LoVo (cell line): Measurements from ENCODE around the gene DNASE1L2.
A peak's percentile ranks its signal among the peaks of the same experiment; 100 is the strongest.

Source experiments
- DNase-seq: peaks from one replicate; pipeline ENCODE4 v3.0.0-alpha.2; 2016; ENCODE audit warnings: low spot score

The DNASE1L2 gene

DNA sequence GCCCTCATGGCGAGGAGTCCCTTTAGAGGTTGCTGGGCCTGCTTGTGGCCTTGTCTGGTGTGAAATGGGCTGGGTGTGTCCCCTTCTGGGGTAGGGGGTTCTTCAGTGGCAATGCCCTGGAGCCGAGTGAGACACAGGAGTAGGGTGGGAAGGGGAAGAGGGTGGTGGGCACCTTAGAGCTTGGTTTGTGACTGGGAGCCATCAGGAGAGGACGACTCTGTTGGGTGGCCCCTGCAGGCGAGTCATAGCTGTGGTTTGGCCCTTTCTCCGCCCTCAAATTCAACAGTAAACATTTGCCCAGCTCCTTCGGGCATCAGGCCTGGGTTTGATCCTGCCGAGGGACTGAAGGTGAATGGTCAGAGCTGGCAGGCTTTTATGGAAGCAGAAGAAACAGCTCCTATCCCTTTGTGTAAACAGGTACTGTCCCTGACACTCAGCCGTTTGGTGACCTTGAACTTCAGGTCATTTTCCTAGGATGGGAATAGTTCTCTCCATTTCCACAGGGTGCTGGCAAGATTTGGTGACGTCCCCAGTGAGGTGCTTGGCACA is 9.9 kb upstream of the DNASE1L2 start:
- peak; percentile 39 for DNase-seq

DNA sequence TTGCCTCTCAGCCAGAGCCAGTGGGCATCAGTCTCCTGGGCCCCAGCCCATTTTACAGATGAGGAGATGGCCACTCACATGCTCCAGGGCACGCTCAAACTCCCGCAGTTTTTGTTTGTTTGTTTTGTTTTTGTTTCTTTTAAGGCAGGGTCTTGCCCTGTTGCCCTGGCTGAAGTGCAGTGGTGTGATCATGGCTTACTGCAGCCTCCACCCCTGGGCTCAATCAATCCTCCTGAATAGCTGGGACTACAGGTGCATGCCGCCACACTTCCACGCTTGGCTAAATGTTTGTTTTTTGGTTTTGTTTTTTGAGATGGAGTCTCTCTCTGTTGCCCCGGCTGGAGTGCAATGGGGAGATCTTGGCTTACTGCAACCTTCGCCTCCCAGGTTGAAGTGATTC is 9.3 kb upstream of the DNASE1L2 start:
- no peak for DNase-seq

DNA sequence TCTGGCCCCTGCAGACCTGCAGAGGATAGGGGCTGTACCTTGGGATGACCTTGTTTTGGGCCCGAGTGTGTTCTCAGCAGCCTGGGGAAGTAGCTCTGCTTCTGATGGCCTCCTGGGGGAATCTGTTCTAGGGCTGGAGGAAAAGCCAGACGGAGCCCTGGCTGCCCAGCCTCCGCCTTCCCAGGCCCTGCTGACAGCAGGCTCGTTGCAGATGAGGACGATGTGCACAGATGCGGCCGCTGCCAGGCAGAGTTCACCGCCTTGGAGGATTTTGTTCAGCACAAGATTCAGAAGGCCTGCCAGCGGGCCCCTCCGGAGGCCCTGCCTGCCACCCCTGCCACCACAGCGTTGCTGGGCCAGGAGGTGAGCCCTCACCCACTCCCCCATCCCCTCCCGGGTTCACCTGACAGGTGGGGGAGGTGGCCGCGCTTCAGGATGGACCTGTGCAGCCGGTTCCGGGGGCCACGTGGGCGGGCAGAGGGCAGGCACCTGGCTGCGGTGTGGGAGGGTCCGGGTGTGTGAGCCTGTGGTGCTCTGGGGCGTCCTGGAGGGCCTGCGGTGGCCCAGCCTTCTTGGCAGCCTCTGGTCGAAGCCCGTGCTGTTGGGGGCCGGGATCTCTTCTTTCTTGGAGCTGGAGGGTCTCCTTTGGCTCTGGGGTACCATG is 8.0 kb upstream of the DNASE1L2 start:
- no peak for DNase-seq

DNA sequence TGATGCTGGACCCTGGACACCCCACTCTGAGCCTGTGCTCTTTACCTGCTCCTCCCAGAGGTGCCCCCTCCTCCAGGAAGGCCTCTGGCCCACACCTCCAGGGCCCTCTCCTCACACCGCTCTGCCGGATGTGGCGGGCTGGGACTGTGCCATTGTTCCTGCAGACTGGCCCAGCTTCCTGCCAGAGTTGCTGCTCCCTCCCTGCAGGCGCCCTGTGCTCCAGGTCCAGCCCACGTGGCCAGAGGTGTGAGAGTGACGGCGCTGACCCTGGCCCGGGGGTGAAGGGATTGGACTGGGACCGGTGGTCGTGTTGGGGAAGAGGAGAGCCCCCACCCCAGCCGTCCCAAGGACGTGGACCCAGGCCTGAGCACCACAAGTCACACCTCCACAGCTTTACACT is 7.2 kb upstream of the DNASE1L2 start:
- no peak for DNase-seq

DNA sequence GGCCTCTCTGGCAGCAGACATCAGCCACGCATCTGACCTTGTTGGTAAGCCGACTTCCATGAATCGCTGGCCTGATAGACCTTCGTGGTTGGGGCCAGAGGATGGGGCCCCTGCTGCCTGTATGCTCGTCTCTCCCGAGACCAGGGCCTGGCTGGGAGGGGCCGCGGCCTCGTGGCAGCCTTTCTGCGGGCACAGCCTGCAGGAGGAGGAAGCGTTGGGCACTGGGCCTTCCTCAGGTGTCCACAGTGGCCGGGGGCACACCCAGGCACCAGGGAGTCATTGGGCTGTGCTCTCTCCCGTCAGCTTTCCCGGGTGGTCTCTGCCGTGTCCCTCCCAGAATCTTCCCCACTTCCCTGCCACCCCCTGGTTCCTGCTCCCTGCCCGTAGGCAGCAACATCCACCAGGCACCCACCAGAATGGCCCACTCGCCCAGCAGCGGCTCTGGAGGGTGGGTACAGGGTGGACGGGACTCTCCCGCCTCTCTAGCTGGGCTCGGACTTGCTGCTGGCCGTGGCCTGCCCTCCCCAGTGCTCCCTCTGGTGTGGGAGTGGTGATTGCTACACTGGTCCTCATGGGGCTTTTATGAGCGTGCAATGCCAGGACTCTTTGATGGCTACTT is 6.5 kb upstream of the DNASE1L2 start:
- DNase-seq = no peak

DNA sequence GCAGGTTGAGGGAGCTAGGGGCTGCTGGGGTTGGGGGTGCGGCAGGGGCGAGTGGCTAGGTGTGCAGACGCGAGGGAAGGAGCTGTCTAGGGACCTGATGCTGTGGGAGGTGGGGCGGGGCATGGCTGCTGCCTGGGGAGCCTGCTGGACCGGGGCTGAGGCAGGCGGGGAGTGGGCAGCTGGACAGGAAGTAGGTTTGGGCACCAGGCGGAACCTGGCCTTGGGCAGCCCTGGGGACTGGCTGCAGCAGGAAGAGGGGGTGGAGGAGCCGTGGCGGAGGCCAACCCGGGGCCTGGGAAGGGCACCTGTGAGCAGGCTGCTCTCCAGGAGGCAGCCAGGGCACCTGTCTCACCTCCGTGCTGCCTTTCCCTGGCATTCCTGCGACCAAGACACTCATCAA is 5.9 kb upstream of the DNASE1L2 start:
- DNase-seq = no peak

DNA sequence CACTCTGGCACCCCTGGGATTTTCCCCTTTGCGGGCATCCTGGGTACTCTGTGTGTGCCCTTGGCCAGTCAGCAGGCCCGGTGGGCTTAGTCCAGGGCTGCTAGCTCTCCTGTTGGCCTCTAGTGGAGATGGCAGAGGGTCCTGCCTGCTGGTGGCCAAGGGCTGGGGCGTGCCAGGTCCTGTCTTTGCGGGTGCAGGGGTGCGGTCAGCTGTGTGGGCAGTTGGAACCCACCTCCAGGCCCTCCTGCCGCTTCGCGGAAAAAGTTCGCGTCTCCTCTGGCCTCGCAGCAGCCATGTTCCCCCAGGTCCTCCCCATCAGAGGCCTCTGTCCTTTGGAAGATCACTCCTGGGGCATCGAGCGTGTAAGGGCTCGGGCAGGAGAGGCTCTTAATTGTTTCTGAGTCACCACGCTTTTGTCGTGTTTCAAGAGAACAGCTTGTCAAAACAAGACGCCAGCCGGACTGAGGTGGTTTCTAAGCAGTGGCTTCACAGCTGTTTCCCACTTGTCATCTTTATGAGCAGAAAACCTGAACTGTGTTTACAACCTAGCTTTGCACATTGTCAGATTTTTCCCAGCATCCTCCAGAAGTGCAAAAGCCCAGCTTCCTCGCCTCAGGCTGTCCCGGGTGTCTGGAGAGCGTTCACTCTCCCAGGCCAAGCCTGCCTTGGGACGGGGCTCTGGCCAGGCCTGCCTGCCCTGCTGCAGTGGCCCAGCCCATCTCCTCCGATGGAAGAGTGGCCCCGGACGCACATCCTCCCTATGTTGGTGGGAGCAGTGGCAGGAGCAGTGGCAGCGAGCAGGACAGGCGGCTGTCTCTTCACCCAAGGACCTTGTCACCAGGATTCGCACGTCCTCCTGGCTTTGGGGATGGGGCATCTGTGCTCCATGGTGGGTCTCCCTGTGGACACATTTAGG is 5.0 kb upstream of the DNASE1L2 start:
- DNase-seq = no peak

DNA sequence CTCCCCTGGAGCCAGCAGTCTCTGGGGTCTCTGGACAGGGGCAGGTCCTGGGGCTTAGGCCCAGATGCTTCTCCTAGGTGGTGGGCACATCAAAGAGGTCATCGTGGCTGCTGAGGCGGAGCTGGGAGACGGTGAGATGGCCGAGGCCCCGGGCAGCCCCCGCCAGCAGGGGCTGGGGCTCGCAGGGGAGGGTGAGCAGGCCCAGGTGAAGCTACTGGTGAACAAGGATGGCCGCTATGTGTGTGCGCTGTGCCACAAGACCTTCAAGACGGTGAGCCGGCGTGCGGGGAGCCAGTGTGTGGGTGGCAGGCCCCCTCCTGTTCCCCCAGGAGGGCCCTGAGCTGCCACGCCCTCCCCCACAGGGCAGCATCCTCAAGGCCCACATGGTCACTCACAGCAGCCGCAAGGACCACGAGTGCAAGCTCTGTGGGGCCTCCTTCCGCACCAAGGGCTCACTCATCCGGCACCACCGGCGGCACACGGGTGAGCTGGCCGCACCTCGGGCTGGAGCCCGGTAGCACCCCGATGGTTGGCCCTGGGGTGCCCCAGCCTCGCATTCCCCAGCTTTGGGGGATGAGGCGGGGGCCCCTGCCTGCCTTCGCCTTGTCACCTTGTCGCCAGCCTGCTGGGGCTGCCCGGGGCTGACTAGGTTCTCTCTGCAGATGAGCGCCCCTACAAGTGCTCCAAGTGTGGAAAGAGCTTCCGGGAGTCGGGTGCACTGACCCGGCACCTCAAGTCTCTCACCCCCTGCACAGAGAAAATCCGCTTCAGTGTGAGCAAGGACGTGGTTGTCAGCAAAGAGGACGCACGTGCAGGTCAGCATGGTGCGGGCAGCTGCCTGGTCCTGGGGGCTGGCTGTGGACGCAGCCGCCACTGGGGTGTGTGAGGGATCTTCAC is 3.9 kb upstream of the DNASE1L2 start:
- no peak for DNase-seq

DNA sequence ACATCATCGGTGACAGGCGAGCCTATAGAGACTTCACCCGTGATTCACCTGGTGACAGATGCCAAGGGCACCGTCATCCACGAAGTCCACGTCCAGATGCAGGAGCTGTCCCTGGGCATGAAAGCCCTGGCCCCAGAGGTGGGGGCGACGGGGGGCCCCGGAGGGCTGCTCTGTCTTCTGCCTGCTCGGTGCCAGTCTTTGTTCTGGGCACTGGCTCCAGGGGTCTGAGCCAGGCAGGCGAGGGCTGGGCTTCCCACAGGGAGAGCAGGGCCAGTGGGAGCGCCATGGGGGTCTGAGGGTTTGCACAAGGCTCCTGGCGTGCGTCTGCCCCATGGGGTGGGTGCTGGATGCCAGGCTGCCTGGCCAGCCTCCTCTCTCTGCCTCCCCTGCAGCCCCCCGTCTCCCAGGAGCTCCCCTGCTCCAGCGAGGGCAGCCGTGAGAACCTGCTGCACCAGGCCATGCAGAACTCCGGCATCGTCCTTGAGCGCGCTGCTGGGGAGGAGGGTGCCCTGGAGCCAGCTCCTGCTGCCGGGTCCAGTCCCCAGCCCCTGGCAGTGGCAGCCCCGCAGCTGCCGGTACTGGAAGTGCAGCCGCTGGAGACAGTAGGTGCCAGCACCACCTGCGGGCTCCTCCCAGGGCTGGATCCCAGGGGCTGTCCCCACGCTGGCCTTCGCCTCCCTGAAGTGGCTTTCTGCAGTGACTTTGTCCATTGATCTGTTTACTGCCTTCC is 3.0 kb upstream of the DNASE1L2 start:
- DNase-seq = no peak

DNA sequence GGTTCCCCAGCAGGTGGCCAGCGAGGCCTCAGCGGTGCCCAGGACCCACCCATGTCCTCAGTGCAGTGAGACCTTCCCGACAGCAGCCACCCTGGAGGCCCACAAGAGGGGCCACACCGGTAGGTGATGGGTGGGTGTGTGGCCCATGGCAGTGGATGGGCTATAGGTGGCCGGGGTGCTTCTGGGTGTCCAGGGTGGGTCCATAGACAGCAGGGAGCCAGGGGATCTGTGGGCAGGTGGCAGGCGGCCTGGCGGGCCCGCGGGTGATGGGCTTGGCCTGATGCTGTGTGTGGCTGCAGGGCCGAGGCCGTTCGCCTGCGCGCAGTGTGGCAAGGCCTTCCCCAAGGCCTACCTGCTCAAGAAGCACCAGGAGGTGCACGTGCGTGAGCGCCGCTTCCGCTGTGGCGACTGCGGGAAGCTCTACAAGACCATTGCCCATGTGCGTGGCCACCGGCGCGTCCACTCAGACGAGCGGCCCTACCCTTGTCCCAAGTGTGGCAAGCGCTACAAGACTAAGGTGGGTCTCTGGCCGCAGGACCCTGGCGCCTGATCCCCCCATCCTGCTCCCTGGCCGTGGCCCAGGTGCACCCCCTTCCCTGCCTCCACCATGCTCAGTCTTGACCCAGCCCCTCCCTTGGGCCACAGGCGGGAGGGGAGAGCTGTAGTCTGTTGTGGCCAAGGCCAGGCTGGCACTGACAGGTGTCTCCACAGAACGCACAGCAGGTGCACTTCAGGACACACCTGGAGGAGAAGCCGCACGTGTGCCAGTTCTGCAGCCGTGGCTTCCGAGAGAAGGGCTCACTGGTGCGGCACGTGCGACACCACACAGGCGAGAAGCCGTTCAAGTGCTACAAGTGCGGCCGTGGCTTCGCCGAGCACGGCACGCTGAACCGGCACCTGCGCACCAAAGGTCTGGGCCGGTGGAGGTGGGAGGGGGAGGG is 2.1 kb upstream of the DNASE1L2 start:
- DNase-seq = no peak

DNA sequence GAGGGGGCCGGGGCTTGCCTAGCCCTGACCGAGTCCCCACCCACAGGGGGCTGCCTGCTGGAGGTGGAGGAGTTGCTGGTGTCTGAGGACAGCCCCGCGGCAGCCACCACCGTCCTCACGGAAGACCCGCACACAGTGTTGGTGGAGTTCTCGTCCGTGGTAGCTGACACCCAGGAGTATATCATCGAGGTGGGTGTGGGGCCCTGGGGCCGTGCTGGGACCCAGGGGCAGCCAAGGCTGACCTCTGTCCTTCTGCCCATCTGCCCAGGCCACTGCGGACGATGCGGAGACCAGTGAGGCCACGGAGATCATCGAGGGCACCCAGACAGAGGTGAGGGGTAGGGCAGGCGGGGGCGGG is 1.5 kb upstream of the DNASE1L2 start:
- DNase-seq = no peak

DNA sequence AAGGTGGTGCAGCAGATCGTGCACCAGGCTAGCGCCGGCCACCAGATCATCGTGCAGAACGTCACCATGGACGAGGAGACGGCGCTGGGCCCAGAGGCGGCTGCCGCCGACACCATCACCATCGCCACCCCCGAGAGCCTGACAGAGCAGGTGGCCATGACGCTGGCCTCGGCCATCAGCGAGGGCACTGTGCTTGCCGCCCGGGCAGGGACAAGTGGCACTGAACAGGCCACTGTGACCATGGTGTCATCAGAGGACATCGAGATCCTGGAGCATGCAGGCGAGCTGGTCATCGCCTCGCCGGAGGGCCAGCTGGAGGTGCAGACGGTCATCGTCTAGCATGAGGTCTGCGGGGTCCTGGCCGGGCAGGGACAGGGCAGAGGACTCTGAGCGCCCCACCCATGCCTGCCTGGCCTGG is 1.0 kb upstream of the DNASE1L2 start:
- DNase-seq = no peak

DNA sequence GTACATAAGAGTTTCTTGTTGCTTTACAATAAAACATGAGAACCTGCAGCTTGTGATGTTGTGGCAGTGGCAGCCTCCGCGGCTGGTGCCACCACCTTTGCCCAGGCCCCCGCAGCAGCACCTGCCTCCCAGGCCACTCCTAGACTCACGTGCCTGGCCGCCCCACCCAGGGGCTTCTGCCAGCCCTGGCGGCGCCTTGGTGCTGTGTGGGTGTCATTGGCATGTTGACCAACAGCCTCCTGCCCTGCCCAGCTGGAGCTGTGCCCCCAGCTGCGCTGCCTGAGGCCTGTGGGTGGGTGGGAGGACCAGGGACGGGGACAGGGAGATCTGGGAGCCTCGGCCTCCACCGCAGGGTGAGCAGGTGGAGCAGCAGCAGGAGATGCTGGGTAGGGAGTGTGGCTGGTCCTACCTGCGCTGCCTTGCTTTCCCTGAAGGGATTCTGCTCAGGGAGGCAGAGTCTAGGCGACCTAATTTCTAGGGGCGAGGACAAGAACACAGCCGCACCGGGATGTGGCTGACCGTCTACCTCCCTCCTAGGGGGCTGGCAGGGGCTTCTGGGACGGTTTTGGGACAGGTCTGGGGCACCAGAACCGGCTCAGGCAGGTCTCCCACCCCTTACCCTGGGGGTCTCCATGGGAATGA is 428 bp upstream of the DNASE1L2 start:
- DNase-seq = no peak

DNA sequence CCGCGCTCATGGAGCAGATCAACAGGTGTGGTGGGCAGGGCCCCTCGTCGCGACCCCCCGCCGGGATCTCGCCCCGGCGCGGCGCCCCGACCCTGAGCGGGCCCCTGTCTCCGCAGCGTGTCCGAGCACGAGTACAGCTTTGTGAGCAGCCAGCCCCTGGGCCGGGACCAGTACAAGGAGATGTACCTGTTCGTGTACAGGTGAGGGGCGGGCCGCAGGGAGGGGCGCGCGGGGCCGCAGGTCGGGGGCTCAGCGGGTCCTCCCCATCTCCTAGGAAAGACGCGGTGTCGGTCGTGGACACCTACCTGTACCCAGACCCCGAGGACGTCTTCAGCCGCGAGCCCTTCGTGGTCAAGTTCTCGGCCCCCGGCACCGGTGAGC is 848 bp downstream of the DNASE1L2 start:
- no peak for DNase-seq

DNA sequence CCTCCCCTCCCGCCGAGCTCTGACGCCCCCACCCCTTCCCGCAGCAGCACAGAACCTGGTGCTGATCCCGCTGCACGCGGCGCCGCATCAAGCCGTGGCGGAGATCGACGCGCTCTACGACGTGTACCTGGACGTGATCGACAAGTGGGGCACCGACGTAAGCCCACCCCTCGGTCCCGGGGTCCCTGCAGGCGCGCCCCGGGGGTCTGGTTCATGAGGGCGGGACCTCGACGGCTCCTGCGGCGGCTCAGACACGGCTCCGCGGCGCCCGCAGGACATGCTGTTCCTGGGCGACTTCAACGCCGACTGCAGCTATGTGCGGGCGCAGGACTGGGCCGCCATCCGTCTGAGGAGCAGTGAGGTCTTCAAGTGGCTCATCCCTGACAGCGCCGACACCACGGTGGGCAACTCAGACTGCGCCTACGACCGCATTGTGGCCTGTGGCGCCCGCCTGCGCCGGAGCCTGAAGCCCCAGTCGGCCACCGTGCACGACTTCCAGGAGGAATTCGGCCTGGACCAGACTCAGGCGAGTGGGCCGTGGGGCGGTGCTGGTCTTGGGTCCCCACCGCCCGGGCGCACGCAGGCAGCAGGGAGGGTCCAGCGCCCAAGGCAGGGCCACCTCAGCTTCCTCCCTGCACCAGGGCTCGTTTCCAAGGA is 1.4 kb downstream of the DNASE1L2 start:
- no peak for DNase-seq

DNA sequence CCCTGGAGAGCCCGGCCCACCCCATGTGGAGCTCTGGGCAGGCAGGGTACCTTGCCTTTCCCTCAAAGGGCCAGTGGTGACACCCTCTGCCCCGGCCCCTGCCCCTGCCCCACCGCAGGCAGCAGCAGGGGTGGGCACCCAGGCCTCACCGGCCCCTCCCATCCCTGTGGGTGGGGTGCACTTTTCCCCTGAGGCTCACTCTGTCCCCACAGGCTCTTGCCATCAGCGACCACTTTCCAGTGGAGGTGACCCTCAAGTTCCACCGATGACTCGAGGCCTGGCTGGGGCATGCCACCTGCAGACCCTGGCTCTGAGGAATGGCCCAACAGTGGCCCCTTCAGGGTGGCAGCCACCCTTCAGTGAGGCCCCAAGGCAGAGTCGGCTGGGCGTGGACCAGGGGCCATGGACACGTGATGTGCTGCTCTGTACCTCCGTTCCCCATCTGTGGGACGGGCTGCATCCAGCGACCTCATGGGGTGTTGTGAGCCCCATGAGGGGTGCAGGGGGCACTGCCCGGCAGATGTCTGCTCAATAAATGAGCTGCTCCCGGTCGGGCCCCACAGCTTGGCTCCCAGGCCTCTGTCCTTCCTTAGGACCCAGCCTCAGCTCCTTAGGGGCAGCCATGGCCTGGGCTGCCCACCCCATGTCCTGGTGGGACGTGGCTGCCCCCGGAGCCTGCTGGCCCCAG is 2.0 kb downstream of the DNASE1L2 start:
- no peak for DNase-seq

DNA sequence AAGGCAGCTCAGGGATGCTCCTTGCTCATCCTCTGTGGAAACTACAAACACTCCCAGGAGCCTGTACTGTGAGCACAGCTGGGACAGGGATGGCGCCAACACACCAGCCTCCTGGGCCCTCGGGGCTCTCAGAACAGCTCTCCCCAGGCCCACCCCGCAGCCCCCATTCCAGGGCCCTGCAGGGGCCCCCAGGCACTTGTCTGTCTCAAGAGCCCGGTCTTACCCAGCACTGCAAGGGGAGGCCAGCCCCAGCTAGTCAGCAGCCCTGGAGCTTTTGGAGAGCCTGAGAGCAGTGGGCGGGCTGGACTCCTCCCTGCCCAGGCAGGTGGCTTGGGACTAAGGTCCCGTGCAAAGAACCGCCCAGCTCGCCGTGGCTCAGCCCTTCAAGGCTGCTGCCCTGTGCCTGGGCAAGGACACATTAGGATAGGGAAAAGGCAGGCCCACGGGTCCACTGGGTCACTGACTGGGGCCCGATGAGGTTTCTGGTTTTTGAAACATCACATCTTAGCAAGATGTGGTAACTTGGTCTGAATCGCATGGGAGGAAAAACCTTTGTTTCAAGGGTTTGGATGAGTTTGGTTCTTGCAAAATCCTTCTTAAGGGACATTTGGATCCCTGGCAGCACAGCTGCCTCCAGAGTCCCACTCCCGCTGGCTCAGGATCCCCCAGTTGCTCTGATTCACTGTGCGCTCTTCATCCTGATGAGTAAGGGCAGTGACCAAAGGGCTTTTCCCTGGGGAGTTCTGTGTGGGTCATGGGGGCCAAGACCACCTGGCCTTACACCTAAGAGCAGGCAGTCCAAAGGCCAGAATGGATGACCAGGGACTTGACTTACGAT is 2.8 kb downstream of the DNASE1L2 start:
- DNase-seq = no peak
